Measurements from ENCODE around the gene PLEKHH3.
A peak's percentile ranks its signal among the peaks of the same experiment; 100 is the strongest.

PLEKHH3 gene

GRCh38 chr17:42684929-42685556 is 8.2 kb upstream of the PLEKHH3 start:
- no peak for DNase-seq

- no peak for DNase-seq
These were observed 6.7 kb upstream of the PLEKHH3 start for GRCh38 chr17:42683407-42684034.

DNA sequence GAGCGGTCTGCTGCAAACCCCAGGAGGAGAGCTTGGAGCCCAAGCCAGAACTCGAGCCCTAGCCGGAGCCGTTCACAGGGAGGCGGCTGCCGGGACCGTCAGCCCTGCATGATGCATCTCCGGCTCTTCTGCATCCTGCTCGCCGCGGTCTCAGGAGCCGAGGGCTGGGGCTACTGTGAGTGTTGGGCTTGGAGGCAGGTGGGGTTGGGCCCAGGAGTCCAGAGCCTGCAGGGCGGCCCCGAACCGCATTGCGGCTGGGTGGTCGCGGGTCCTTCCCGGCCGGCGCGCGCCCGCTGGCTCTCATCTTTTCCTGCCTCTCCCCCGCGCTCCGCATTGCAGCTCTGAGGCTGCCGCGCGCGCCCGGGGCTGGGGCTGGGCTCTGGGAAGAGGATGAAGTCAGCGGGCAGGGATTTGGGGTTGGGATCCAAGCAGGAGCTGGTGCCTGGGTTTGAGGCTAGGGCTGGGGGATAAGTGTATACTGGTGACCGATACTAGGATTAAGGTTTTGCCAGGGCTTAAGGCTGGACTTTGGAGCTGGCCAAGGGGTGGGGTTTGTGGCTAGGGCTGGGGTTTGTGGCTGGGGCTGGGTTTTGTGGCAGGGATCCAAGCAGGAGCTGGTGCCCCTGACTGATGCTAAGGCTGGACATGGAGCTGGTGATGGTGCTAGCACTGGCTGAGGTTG is 6.1 kb upstream of the PLEKHH3 start:
- peak; percentile 46 for DNase-seq

DNA sequence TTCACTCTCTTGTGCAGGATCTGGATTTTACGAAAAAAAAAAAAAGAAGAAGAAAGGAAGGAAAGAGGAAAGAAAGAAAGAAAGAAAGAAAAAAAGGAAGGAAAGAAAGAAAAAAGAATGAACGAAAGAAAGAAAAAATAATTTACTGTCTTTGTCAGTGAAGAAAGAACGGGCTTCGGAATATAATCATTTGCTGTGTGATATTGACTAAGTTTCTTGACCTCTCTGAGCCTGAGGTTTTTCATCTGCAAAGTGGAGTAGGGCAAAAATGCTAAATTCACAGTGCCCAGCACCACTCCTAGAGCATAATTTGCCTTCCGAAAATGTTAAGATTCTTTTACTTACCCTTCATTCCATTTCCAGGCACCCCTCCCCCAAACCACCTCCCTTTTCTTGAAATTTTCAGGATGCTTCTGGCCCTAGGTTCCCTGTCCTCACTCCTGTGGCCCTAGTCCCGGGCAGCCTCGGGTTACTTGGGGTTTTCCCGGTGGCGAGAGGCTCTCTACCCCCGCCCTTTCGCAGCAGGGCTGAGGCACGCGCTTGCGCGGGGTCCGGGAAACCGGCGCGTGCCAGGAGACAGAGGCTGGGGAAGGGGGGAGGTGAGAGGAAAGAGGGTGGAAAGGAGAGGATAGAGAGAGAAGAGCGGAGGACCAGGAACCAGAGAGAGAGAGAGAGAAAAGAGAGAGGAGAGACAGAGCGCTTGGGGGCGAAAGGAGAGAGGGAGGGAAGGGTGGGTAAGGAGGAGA is 5.4 kb upstream of the PLEKHH3 start, which contains the start of gene CNTNAP1:
Gene CNTNAP1 (plus strand): TSS at position 556 of the 746 bp plus-strand sequence. CDS start 299 bp downstream, outside the sequence.
- peak; percentile 76 for DNase-seq

DNA sequence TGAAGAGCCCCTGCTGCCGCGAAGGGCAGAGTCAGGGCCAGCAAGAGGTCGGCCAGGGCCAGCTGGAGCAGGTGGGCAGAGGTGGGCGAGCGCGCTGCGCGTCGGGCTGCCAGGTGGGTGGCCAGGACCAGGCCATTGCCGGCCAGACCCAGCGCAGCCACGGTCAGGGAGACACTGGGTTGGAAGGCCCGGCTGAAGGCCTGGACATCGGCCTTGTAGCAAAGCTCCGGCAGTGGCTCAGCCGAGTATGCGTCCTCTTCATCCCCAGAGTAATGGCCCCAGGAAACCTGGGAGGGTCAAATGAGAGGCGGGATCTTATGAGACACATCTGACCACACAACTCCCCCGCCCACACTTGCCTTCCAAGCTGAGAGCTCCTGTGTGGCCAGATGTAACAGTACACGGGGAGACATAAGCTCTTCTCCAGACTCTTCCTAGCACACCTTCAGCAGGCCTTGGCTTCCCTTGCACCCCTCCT is 3.6 kb upstream of the PLEKHH3 start:
- DNase-seq: no peak

- peak; percentile 86 for DNase-seq
These were observed 2.9 kb upstream of the PLEKHH3 start for GRCh38 chr17:42679492-42680330.

DNA sequence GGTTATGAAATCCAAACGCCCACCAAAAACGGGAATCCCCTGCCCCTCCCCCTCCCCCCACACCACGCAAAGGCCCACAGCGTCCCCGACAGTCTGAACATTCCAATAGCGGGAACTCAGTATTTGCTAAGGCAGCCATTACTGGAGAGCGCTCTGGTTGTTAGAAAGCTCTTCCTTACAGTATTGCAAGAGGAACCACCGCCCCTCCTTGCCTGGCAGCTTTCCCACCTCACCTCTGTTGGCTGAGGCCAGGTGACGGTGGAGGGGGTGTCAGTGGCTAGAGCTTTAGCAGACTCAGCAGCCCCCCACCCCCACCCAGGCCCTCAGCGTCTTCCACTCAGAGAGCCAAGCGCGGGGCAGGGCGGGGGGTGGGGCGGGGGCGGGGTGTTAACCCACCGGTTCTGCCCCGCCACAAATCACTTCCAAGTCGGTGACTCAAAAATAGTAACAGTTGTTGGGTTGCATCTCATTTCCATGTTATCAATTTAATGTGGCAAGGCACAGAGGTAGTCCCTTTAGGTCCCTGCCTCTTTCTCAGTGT is 2.2 kb upstream of the PLEKHH3 start:
- DNase-seq: peak; percentile 73

DNA sequence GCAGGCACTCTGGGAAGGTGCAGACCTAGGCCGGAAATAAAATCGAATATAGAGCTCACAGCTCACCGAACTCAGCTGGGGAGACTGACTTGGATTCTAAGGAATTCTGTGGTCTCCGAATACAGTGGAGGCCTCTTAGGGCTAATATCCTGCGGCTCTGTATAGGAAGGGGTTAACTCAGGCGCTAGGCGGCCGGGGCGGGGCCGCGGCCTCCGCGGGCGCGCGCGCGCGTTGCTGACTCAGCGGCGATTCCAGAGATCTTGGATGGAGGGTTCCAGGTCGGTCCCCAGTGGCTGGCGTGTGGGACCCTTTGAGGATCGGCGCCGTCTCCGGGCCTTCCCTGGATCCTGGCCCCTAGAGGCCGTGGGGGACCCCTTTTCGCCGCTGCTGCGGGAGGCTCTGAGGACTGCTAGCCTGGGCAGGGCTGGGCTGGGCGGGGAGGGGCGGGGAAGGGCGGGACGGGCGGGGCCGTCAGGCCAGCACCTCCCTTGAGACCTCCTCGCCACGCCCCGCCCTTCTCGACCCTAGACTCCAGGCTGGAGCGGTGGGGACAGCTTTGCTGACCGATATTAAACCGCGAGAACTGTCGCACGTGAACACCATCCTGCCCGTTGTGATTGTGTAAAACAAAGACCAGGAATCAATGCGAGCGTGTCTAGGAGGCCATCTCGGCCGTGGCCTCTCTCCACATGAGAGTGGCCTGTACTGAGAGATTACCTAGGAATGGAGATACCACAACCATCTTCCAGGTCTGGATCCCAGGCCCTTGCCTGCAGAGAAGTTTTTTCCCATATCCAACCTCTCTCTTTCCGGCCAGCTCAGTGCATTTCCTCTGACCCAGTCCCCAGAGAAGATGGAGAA is 1.4 kb upstream of the PLEKHH3 start:
- peak; percentile 83 for DNase-seq

GRCh38 chr17:42677012-42677857 is 441 bp upstream of the PLEKHH3 start:
- peak; percentile 100 for DNase-seq

- no peak for DNase-seq
These were observed 800 bp downstream of the PLEKHH3 start for GRCh38 chr17:42675965-42676423.

DNA sequence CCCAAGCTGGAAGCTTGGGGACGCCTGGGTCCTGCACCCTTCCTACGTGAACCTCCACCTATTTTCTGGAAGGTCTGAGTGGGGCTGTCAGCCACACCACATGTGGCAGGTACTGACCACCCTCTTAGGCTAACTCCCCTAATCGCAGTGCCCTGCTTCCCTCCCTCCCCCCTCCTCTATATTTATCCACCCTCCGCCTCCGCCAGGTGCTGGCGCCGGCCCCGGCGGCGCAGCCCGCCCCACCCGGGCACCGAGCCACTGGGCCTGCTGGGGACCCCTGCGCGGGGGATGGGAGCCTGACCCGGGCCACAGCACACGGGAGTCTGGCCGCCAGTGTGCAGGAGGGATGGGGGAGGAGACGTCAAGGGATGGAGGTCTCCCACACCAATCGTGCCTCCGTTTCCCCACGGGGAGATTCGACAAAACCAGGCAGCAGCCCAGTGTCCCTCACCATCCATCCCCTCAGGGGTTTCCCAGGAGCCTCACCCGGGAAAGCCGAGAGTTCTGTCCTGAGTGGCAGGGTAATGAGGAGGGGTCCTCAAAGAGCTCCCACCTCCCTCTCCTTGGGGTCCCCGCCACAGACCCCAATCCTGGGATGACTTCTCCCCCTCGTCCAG is 1.3 kb downstream of the PLEKHH3 start:
- DNase-seq: no peak

DNA sequence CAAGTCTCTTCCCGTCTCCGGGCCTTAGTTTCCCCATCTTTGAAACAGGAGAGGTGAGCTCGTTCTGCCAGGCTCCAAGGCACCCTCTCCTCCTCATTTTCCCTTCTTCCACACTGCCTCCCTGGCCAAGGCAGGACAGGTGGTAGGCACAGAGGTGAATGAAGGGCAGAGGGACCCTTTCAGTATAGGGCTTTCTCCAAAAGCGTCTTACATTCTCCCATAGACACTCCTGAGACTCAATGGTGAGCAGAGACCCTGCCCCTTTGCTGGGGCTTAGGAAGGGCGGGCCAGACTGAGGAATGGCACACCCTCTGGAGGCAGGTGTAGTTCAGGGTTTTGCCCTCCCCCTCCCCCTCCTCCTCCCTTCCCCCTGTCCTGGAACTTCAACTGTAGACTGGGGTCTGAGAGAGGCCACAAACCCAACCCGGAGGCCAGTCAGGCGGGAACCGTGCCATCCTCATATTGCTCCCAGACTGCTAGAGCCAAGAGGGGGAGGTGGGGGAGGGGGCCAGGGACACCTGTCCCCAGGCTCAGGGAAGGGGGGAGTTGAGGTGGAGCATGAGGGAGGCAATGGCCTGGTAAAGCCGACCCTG is 1.9 kb downstream of the PLEKHH3 start:
- no peak for DNase-seq

DNA sequence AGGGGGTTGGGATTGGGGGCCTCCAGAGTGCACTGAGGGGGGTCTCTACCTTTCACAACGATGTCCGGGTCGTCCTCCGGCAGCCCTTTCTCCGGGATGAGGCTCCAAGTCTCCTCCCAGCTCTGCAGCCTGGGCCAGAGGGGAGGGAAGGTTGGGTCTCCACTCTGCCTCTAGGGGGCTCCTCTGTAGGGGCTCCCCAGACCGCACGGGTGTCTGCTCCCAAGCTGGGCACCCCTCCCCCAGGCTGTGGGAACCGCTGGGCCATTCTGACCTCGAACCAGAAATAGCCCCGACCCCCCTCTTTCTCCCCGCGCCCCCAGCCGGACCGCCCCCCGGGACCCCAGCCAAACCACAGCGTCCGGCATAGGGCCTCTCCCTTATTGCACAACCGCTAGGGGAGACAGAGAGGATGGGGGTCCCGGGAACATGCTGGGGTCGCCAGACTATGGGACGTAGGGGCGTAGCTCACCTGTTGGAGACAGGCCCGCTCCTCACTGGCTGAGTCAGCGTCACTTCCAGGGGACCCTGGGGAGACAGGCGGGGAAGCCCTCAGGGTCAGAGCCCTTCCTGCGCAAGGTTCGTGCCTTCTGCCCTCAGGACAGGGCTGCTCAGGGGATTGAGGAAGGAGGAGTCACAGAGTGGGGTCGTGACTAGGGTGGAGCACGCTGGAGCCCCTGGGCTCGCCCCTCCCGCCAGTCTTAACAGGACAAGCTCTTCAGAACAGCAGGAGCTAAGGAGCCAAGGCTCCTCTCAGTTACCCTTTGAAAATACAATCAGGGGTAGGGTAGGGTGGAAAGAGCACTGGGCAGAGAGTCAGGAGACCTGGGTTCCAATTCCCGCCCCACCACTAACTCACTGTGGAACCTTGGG is 2.7 kb downstream of the PLEKHH3 start:
- DNase-seq: peak; percentile 46

DNA sequence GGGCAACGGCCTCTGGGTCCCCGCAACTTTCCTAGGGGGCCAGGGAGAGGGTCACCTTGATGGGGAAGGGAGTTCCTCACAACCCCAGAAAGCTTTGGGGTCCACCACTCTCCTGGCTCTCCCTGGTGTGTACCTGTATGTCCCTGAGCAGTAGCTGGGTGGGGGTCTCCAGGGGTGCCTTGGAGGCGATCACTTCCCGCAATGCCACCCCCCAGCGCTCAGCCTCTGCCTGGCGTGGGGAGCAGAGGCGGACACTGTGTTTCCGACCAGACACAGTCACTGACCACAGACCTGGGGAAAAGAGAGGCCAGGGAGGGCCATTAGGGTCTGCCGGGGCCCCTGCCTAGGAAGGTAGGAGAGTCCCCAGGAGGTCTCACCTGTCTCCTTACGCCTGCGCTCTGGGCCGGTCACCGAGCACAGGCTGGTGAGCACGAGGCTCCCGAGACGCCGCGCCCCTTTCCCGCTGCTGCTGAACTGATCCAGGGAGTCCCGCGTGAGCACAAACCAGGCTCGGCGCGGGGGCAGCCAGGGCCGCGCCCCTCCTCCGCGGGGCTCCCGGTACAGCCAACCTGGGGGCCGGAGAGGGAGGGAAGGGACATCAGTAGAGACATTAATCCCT is 3.4 kb downstream of the PLEKHH3 start:
- no peak for DNase-seq

DNA sequence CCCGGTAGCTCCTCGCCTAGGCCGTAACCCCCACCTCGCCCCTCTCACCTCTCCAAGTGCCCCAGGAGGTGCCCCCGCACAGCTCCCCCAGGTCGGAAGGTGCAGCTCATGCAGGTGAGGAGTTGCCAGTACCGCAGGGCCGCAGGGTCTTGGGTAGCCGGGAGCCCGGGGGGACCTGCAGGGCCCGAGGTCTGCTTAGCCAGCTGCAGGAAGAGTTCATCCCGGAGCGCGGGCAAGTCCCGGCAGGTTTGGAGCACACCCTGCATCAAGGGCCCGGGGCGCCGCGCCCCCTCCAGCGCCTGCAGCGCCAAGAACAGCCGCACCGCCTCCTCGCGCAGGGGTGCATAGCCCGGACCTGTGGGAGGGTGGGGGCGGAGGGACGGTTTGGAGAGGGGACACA is 4.8 kb downstream of the PLEKHH3 start:
- no peak for DNase-seq

DNA sequence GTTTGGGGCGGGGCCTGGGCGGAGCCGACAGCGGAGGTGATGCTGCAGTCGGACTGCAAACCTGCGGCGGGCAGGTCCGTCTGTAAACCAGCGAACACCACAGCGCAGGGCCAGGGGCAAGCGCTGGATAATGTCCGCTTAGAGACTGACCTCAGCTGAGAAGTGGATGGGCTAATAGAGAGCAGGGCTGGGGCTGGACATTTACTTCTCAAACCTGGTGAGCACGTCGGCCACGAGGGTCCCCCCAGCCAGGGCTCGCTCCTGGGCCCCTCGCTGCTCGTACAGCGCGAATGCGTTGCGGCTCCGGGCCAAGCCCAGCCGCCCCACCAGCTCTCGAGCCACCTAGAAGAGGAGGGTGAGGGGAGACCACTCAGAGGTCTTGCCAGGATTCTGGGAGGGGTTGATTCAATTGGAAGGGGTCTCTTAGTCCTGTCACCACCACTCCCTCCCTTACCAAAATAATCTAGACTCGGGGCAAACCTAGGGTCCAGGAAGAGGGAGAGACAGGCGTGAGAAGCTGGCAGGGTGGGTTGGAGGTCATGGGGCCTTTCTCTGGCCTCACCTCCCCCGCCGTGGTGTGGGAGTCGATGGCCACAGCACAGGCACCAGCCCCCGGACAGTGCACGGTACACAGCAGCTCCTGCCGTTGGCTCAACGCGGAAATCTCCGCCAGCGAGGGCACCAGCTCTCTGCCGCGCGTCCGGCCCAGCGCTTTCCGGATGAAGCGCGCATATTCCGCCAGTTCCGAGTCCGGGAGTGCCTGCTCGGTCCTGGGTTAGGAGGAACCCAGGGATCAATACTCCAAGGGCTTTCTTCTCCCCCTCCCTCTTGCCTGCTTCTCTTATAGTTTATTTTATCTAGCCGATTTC is 5.8 kb downstream of the PLEKHH3 start:
- DNase-seq: no peak

Data from suppressor macrophage treated with lipopolysaccharide for 4 hours (primary cell).